B cell (primary cell): Measurements from ENCODE around the gene PCNX4. TPM values are rescaled to one million over a fixed set of nuclear protein-coding genes. Genes with fewer than 3 reads are reported as not detected.

ENCODE experiments used
- ATAC-seq: fragments of 200-7000 bp; cut with Tn5 transposase; one replicate; pipeline ENCODE4 v1.10.0; 2021; ENCODE audit warnings: low read depth, mild to moderate bottlenecking, moderate number of reproducible peaks, moderate library complexity
- CTCF ChIA-PET: fragments of 350-600 bp; sonication (Branson Sonifier 250); formaldehyde crosslinking; loops from one replicate; lab custom pipeline; 2021; ENCODE audit warnings: antibody characterized with exemption, inconsistent platforms; lab: Charles Lee
- POLR2A ChIA-PET: fragments of 350-600 bp; sonication (Branson Sonifier 250); formaldehyde crosslinking; loops from one replicate; lab custom pipeline; 2021; ENCODE audit warnings: antibody characterized with exemption; lab: Charles Lee
- DNase-seq: peaks from one replicate; pipeline ENCODE4 v3.0.0; 2013
- H2AFZ ChIP-seq: 2 replicates; pipeline ENCODE4 v1.6.1; 2012; ENCODE audit warnings: mild to moderate bottlenecking, low read depth, low read length; ENCODE audit not compliant: insufficient read depth, poor library complexity, severe bottlenecking
- H3K27ac ChIP-seq, 2 donors: 1 replicate in 1 of 2; 2 replicates in 1 of 2; pipeline ENCODE4 v1.5.1; 2012 to 2013; ENCODE audit warnings: low read length in 2 of 2, mild to moderate bottlenecking in 2 of 2, moderate library complexity in 1 of 2
- H3K27me3 ChIP-seq, 4 experiments: fragments of 200-600 bp in 1 of 4; sonication (generic) in 1 of 4; replicated peaks in 1 of 4; 1 replicate in 2 of 4; 2 replicates in 2 of 4; pipeline versions ENCODE4 v1.6.1 to v1.7.0; 2013 to 2016; ENCODE audit warnings: low read length in 3 of 4, mild to moderate bottlenecking in 2 of 4, mixed read lengths in 1 of 4, moderate library complexity in 1 of 4; ENCODE audit not compliant: insufficient read depth in 4 of 4, control insufficient read depth in 3 of 4; ENCODE audit errors: control extremely low read depth in 1 of 4
- H3K36me3 ChIP-seq, 2 experiments: replicated peaks in 1 of 2; 1 replicate in 1 of 2; 2 replicates in 1 of 2; pipeline versions ENCODE4 v1.6.1 to v1.7.1; 2013; ENCODE audit warnings: low read length in 1 of 2; ENCODE audit not compliant: insufficient read depth in 2 of 2, control insufficient read depth in 1 of 2; ENCODE audit errors: control extremely low read depth in 1 of 2, extremely low read depth in 1 of 2
- H3K4me1 ChIP-seq, 2 donors: fragments of 200-600 bp in 1 of 2; sonication (generic) in 1 of 2; 1 replicate in 1 of 2; 2 replicates in 1 of 2; pipeline versions ENCODE4 v1.5.1 to v1.6.1; 2013 to 2017; ENCODE audit warnings: low read length in 2 of 2; ENCODE audit not compliant: control insufficient read depth in 2 of 2, insufficient read depth in 2 of 2
- H3K4me2 ChIP-seq: replicated peaks from 2 replicates; pipeline ENCODE3; 2012; ENCODE audit warnings: mild to moderate bottlenecking, low read depth, low read length; ENCODE audit not compliant: poor library complexity, severe bottlenecking
- H3K4me3 ChIP-seq, 5 experiments: fragments of 200-600 bp in 1 of 5; sonication (generic) in 1 of 5; 1 replicate in 3 of 5; 2 replicates in 2 of 5; pipeline versions ENCODE4 v1.5.1 to v1.7.0; 2011 to 2016; ENCODE audit warnings: low read length in 4 of 5, mild to moderate bottlenecking in 4 of 5, low read depth in 2 of 5, control low read depth in 1 of 5, moderate library complexity in 1 of 5; ENCODE audit not compliant: insufficient read depth in 1 of 5; ENCODE audit errors: control extremely low read depth in 1 of 5, extremely low read depth in 1 of 5
- H3K79me2 ChIP-seq: fragments of 200-600 bp; sonication (generic); one replicate; pipeline ENCODE4 v1.6.0; 2016; ENCODE audit warnings: low read length; ENCODE audit not compliant: control insufficient read depth, insufficient read depth
- H3K9ac ChIP-seq: fragments of 200-600 bp; sonication (generic); 2 replicates; pipeline ENCODE4 v1.6.1; 2017; ENCODE audit warnings: mild to moderate bottlenecking, low read length, moderate library complexity
- H3K9me3 ChIP-seq, 3 donors: one replicate each; pipeline versions ENCODE4 v1.6.1 to v1.7.1; 2013; ENCODE audit warnings: low read length in 2 of 3; ENCODE audit not compliant: control insufficient read depth in 2 of 3, insufficient read depth in 1 of 3; ENCODE audit errors: control extremely low read depth in 1 of 3
- H4K20me1 ChIP-seq: 2 replicates; pipeline ENCODE4 v1.6.0; 2012; ENCODE audit warnings: mild to moderate bottlenecking, low read length; ENCODE audit not compliant: insufficient read depth, control insufficient read depth, poor library complexity, severe bottlenecking
- H3K27ac Mint-ChIP-seq: one replicate; pipeline ENCODE4 v1.8.0; 2021; ENCODE audit warnings: mixed read lengths
- H3K27me3 Mint-ChIP-seq: one replicate; pipeline ENCODE4 v1.8.0; 2021; ENCODE audit warnings: mixed read lengths
- H3K4me1 Mint-ChIP-seq: one replicate; pipeline ENCODE4 v1.8.0; 2021; ENCODE audit warnings: mixed read lengths
- H3K4me3 Mint-ChIP-seq: one replicate; pipeline ENCODE4 v1.8.0; 2021; ENCODE audit warnings: mixed read lengths
- H3K9me3 Mint-ChIP-seq: one replicate; pipeline ENCODE4 v1.8.0; 2022; ENCODE audit warnings: mixed read lengths; ENCODE audit not compliant: insufficient read depth
- CTCF ChIP-seq: fragments of 200-600 bp; IDR thresholded peaks from one replicate; pipeline ENCODE4 v1.8.0; 2022; ENCODE audit warnings: antibody characterized with exemption, mild to moderate bottlenecking
- EZH2 ChIP-seq: IDR thresholded peaks from 2 replicates; pipeline ENCODE4 v1.6.1; 2012; ENCODE audit warnings: borderline replicate concordance, low read depth, mild to moderate bottlenecking, moderate library complexity, low read length; ENCODE audit not compliant: insufficient read depth, poor library complexity, severe bottlenecking
- WGBS: methylation state at CpG from one replicate; pipeline ENCODE4 v1.1.5; 2013; ENCODE audit warnings: missing lambda C conversion rate; ENCODE audit not compliant: insufficient coverage; 5-methylcytosine and 5-hydroxymethylcytosine counted together
- intact Hi-C: fragments of 100-400 bp; cut with micrococcal nuclease; formaldehyde crosslinking; loops from one replicate; pipeline ENCODE4 v1.10.0; 2022
- polyA plus RNA-seq: library from polyadenylated mRNA; depleted of rRNA; stranded (reverse); fragments of >200 nt; gene quantifications from 2 replicates; pipeline ENCODE4 v1.2.3, GENCODE V29; 2012
- total RNA-seq, 2 donors: library from RNA; stranded (reverse); fragments of 120-200 nt in 1 of 2; gene quantifications; 1 replicate in 1 of 2; 2 replicates in 1 of 2; pipeline versions ENCODE4 v1.2.3 to v1.2.4, GENCODE V29; 2013 to 2022

The PCNX4 gene
- total and polyA plus RNA-seq, 2 donors (not counting 1 experiment from before 2014, with no cell fraction given), result 17.8 to 53.4 TPM

- TF ChIP-seq CTCF (no peak), EZH2 (no peak)
- intact Hi-C loops, result loop anchor here (1.0 to 10.0 kb wide), 8 partner anchors 26 to 1661 kb away; partner anchors contain the start of genes HIF1A, SIX4, SLC38A6 and TRMT5
- no peak for ATAC-seq
- Histone ChIP-seq H4K20me1 (no peaks in the 10 kb centered on the region), H3K79me2 (peaks cover 34% of the 10 kb centered on the region), H3K4me3 (peak overlapping the region; percentile 72 to 93 (median 86)), H3K27ac (peak overlapping the region; percentile 95 to 97), H3K9me3 (no peaks in the 10 kb centered on the region), H3K36me3 (no peaks in the 10 kb centered on the region), H2AFZ (peak overlapping the region; percentile 93), H3K9ac (peak overlapping the region; percentile 95), H3K4me1 (peaks cover 19 to 21% of the 10 kb centered on the region in 2 donors), H3K4me2 (peak overlapping the region; percentile 93), H3K27me3 (peaks cover 0 to 5% (median 0%) of the 10 kb centered on the region in 4 experiments)
- DNase-seq, result peak; percentile 64
- peak overlapping the region; percentile 94 for H3K4me3 Mint-ChIP-seq
- 4% methylated on average over 4 of the region's 16 CpGs for WGBS
- no peaks in the 10 kb centered on the region for H3K27me3 Mint-ChIP-seq
- H3K9me3 Mint-ChIP-seq, result no peaks in the 10 kb centered on the region
- H3K27ac Mint-ChIP-seq, result peak overlapping the region; percentile 98
- peaks cover 40% of the 10 kb centered on the region for H3K4me1 Mint-ChIP-seq
- ChIA-PET CTCF (interaction anchor here (0.7 to 4.3 kb wide), 2 partner anchors 93 to 1677 kb away, joined by 3 to 24 read pairs; no protein-coding TSS in a partner anchor), POLR2A (interaction anchor here (0.7 to 2.7 kb wide), 3 partner anchors 74 to 816 kb away, joined by 4 to 47 read pairs (median 4); partner anchors contain the start of genes DHRS7 and PPM1A)
Measured at GRCh38 chr14:60090864-60091519, 731 bp upstream of the PCNX4 start.

GRCh38 chr14:60092526-60092920 is 800 bp downstream of the PCNX4 start:
- TF ChIP-seq CTCF (no peak), EZH2 (no peak)
- POLR2A ChIA-PET, result interaction anchor here (0.9 to 2.7 kb wide), 3 partner anchors 59 to 156 kb away, joined by 4 to 47 read pairs (median 8); partner anchors contain the start of genes DHRS7 and PPM1A
- no peaks in the 10 kb centered on the region for H3K9me3 ChIP-seq
- intact Hi-C loops, result loop anchor here (1.0 to 10.0 kb wide), 7 partner anchors 73 to 1660 kb away; partner anchors contain the start of genes DHRS7, HIF1A, JKAMP and L3HYPDH
- H3K36me3 ChIP-seq, result no peaks in the 10 kb centered on the region
- peaks cover 19 to 21% of the 10 kb centered on the region in 2 donors for H3K4me1 ChIP-seq
- H4K20me1 ChIP-seq, result no peaks in the 10 kb centered on the region
- H3K9me3 Mint-ChIP-seq, result no peaks in the 10 kb centered on the region
- DNase-seq (no peak), ATAC-seq (no peak)
- H3K27me3 Mint-ChIP-seq, result no peaks in the 10 kb centered on the region
- peak overlapping the region; percentile 98 for H3K27ac Mint-ChIP-seq
- H3K27ac ChIP-seq, result peak overlapping the region; percentile 95 to 97
- peaks cover 50% of the 10 kb centered on the region for H3K79me2 ChIP-seq
- peaks cover 41% of the 10 kb centered on the region for H3K4me1 Mint-ChIP-seq
- H3K4me3 ChIP-seq, result peak overlapping the region; percentile 72 to 93 (median 86)
- H3K4me3 Mint-ChIP-seq, result peak overlapping the region; percentile 94
- peak overlapping the region; percentile 93 for H3K4me2 ChIP-seq
- no peaks in the 10 kb centered on the region for H3K27me3 ChIP-seq
- 0% methylated on average over 7 of the region's 14 CpGs for WGBS
- H2AFZ ChIP-seq, result peak overlapping the region; percentile 93
- H3K9ac ChIP-seq, result peak overlapping the region; percentile 95
- CTCF ChIA-PET, result interaction anchor here (1.0 to 4.3 kb wide), 3 partner anchors 92 to 156 kb away, joined by 5 to 24 read pairs (median 10); partner anchors contain the start of gene PPM1A
